Suprapubic skin (tissue), 4 donors: ENCODE measurements around the gene ABCA4. TPM values are rescaled to one million over a fixed set of nuclear protein-coding genes. Genes with fewer than 3 reads are reported as not detected.

ENCODE experiments used
- DNase-seq, 2 donors: peaks; one replicate each; pipeline ENCODE4 v3.0.0-alpha.2; 2019; ENCODE audit warnings: low spot score in 2 of 2
- H3K27ac ChIP-seq: fragments of 200-600 bp; sonication (generic); one replicate; pipeline ENCODE4 v1.5.1; 2019
- H3K27me3 ChIP-seq: fragments of 200-600 bp; sonication (generic); one replicate; pipeline ENCODE4 v1.5.1; 2019
- H3K36me3 ChIP-seq: fragments of 200-600 bp; sonication (generic); one replicate; pipeline ENCODE4 v1.5.1; 2019
- H3K4me1 ChIP-seq: fragments of 200-600 bp; sonication (generic); one replicate; pipeline ENCODE4 v1.5.1; 2019
- H3K4me3 ChIP-seq: fragments of 200-600 bp; sonication (generic); one replicate; pipeline ENCODE4 v1.5.1; 2019; ENCODE audit warnings: mild to moderate bottlenecking
- H3K9me3 ChIP-seq: fragments of 200-600 bp; sonication (generic); one replicate; pipeline ENCODE4 v1.5.1; 2019
- CTCF ChIP-seq, 2 donors: fragments of 200-600 bp in 1 of 2; fragments of 450-650 bp in 1 of 2; sonication (generic) in 1 of 2; IDR thresholded peaks; one replicate each; pipeline ENCODE4 v1.5.1; 2016 to 2019; ENCODE audit warnings: antibody characterized with exemption in 2 of 2, mild to moderate bottlenecking in 1 of 2, moderate library complexity in 1 of 2
- EP300 ChIP-seq: sonication (generic); formaldehyde crosslinking; IDR thresholded peaks from one replicate; pipeline ENCODE4 v1.6.1; 2017; ENCODE audit warnings: antibody characterized with exemption
- POLR2A ChIP-seq, 2 donors: fragments of 450-650 bp; IDR thresholded peaks; one replicate each; pipeline ENCODE4 v1.6.1; 2017; ENCODE audit warnings: antibody characterized with exemption in 2 of 2, mild to moderate bottlenecking in 2 of 2, moderate library complexity in 2 of 2
- POLR2AphosphoS5 ChIP-seq, 3 donors: sonication (generic); formaldehyde crosslinking; IDR thresholded peaks; one replicate each; pipeline ENCODE4 v1.6.1; 2017; ENCODE audit warnings: antibody characterized with exemption in 3 of 3
- WGBS: methylation state at CpG from one replicate; pipeline ENCODE4 v1.1.5; 2018; 5-methylcytosine and 5-hydroxymethylcytosine counted together
- total RNA-seq, 4 donors: library from RNA; depleted of rRNA; stranded (reverse); fragments of >200 nt; gene quantifications; one replicate each; pipeline ENCODE4 v1.1.0, GENCODE V29; 2016

The ABCA4 gene
- total RNA-seq, 4 donors from 2014 or later: 2.8 to 6.8 (median 4.3) TPM

GRCh38 chr1:94043738-94044289, 77.1 kb downstream of the ABCA4 start:
- no peak for DNase-seq
- Histone ChIP-seq H3K27me3 (no peaks in the 10 kb centered on the region), H3K36me3 (no peaks in the 10 kb centered on the region), H3K4me1 (peaks cover 40% of the 10 kb centered on the region), H3K9me3 (no peaks in the 10 kb centered on the region), H3K27ac (peak overlapping the region; percentile 75), H3K4me3 (no peak overlapping the region)
- WGBS: 65% methylated on average over 4 of the region's 4 CpGs
- TF ChIP-seq EP300 (no peak), POLR2A (IDR thresholded peaks at IDR 0.05) (no peak), POLR2AphosphoS5 (IDR thresholded peaks at IDR 0.05) (no peak), CTCF (IDR thresholded peaks at IDR 0.05) (no peak)

GRCh38 chr1:94042388-94042787, 78.6 kb downstream of the ABCA4 start:
- Histone ChIP-seq H3K9me3 (no peaks in the 10 kb centered on the region), H3K36me3 (no peaks in the 10 kb centered on the region), H3K4me1 (peaks cover 54% of the 10 kb centered on the region), H3K27me3 (no peaks in the 10 kb centered on the region), H3K4me3 (no peak overlapping the region), H3K27ac (no peak overlapping the region)
- WGBS: 100% methylated on average over 1 of the region's 1 CpG
- no peak for TF ChIP-seq POLR2A (IDR thresholded peaks at IDR 0.05)
- no peak for DNase-seq

- H3K4me1 ChIP-seq: peaks cover 56% of the 10 kb centered on the region
- peak overlapping the region; percentile 42 for H3K27ac ChIP-seq
- H3K27me3 ChIP-seq: no peaks in the 10 kb centered on the region
- no peak overlapping the region for H3K4me3 ChIP-seq
- TF ChIP-seq POLR2A (IDR thresholded peaks at IDR 0.05) (no peak), EP300 (no peak), CTCF (IDR thresholded peaks at IDR 0.05) (no peak), POLR2AphosphoS5 (IDR thresholded peaks at IDR 0.05) (no peak)
- DNase-seq: peak; percentile 77 to 84
- 28% methylated on average over 11 of the region's 11 CpGs for WGBS
- H3K36me3 ChIP-seq: no peaks in the 10 kb centered on the region
- no peaks in the 10 kb centered on the region for H3K9me3 ChIP-seq
Measured at GRCh38 chr1:94039871-94040569, 80.9 kb downstream of the ABCA4 start.

GRCh38 chr1:94039514-94039870, 81.5 kb downstream of the ABCA4 start:
- no peaks in the 10 kb centered on the region for H3K36me3 ChIP-seq
- H3K9me3 ChIP-seq: no peaks in the 10 kb centered on the region
- TF ChIP-seq POLR2AphosphoS5 (IDR thresholded peaks at IDR 0.05) (no peak), CTCF (IDR thresholded peaks at IDR 0.05) (peak; percentile 55 to 89)
- WGBS: 7% methylated on average over 4 of the region's 4 CpGs
- peaks cover 50% of the 10 kb centered on the region for H3K4me1 ChIP-seq
- peak in 1 of 2 donors; percentile 87 for DNase-seq
- no peak overlapping the region for H3K4me3 ChIP-seq
- H3K27me3 ChIP-seq: no peaks in the 10 kb centered on the region
- H3K27ac ChIP-seq: peak overlapping the region; percentile 42

DNA sequence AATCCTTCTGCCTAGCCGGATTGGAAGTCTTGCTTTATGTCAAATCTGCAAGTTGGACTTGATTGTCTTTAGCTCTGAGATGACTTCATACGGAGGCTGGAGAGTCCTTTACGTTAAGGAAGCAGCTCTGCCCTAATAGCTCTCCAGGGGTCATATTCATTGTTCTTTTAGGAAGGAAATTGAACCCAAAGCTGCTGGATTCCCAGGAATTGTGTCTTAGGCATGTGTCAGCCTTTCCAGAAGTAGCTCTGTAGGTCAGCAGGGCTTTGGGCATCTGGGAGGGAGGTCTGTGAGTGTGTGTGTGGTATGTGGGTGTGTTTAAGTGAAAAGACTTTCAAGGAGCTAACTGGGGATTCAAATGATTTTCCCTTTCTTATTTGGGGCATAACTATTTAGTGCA, 82.4 kb downstream of the ABCA4 start:
- H3K27ac ChIP-seq: peak overlapping the region; percentile 42
- no peaks in the 10 kb centered on the region for H3K27me3 ChIP-seq
- no peak overlapping the region for H3K4me3 ChIP-seq
- H3K9me3 ChIP-seq: no peaks in the 10 kb centered on the region
- no peak for DNase-seq
- H3K36me3 ChIP-seq: no peaks in the 10 kb centered on the region
- H3K4me1 ChIP-seq: peaks cover 49% of the 10 kb centered on the region
- 68% methylated on average over 3 of the region's 3 CpGs for WGBS
- no peak for TF ChIP-seq CTCF (IDR thresholded peaks at IDR 0.05)
- no peak for TF ChIP-seq POLR2AphosphoS5 (IDR thresholded peaks at IDR 0.05)
- TF ChIP-seq POLR2A (IDR thresholded peaks at IDR 0.05): no peak
- TF ChIP-seq EP300: no peak
